HG02884 (cell line): Measurements from ENCODE around the gene IFNK.

ENCODE experiments used
- ATAC-seq: cut with Tn5 transposase; IDR thresholded peaks from one replicate; pipeline ENCODE4 v1.9.1; 2021; ENCODE audit warnings: mild to moderate bottlenecking, moderate library complexity; ENCODE audit not compliant: unreplicated experiment

IFNK gene

DNA sequence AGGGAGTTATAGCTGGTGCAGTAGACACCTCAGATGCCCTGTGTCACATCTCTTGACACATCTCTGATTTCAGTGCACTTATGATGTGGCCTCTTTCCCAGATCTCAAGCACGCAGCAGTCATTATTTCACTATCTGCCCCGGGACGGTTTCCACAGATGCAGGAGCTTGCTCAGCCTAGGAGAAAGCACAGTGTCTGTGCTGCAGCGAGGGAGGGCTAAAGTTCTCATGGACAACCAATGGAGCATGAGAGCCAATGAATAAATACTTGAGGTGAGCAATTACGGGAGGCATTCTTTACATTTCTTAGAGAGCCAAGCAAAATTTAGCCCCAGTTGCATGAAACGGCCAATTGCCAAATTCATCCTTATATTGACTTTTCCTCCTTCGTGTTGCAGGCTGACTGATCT lies 12.9 kb downstream of the IFNK start:
- no peak for ATAC-seq

DNA sequence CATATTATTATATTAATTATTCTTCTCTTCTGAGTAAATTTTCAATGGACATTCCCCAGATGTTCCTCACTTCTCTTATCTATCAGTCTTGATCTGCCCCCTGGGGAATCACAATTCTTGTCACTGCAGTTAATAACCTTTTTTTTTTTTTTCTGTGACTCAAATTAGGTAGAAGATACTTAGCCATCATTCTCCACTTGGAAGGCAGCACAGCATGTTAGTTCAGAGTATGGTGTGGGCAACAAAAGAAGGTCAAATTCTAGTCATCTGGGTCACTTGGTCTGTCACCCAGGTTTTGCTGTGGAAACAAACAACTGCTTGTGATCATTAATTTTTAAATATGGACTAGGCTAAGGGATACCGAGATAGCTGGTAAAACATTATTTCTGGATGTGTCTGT lies 13.7 kb downstream of the IFNK start:
- no peak for ATAC-seq

DNA sequence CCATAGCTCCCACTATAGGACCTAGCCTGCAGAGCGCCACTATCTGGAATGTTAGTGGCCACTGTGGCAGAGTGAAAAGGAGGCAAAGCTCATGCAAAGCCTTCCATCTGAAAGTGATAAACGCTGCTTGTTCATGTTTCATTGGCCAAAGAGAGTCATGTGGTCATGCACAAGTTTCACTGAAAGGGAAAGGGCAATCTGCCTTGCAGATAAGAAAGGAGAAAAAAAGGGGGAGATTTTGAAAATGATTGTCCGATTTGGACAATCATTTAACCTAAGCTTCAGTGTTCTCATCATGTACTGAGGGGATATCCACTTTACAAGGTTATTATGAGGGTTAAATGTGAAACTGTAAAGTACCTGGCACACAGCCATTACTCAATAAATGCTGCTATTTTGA lies 14.6 kb downstream of the IFNK start:
- no peak for ATAC-seq

DNA sequence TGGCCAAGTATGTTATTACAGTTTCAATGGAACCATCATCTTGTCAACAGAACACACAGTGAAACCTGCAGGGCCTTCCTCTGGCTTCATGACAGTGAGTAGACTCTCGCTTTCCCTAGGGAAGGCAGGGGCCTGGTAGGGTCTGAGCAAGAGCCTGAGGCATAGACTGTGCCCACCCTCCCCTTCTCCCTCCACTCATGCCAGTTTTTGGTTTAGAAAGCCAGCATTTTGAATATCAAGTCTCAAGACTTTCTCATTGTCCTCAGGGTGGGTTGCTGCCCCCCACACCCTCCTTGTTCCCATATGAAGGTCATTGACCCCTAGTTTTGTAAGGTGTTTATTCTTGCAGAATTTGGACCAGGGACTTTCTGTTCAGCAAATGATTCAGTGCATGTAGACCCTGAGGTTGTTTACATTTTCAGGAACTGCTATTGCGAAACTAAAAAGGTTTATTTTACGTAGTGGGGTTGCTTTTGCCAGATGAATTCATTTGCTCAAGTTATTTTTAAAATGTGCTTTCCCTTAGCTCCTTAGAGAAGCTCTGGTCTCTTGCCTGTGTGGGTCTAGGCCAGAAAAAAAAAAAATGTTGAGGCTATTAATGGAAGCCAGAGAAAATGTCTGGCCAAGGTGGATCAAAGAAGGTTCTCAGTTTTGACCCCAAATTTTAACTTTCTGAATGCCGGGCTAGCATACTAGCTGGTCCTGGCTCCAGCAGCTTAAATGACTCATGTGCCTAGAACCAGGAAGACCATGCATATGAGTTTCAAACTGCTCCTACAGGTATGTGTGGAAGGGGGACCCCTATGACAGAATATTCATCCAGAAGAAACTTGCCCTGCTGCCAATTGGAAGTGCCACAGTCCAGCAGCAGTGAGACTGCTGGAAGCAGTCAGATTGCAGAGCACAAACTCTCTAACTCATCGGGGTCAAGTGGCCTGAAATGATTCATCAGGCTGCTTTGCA lies 15.7 kb downstream of the IFNK start:
- peak; percentile 42 for ATAC-seq

DNA sequence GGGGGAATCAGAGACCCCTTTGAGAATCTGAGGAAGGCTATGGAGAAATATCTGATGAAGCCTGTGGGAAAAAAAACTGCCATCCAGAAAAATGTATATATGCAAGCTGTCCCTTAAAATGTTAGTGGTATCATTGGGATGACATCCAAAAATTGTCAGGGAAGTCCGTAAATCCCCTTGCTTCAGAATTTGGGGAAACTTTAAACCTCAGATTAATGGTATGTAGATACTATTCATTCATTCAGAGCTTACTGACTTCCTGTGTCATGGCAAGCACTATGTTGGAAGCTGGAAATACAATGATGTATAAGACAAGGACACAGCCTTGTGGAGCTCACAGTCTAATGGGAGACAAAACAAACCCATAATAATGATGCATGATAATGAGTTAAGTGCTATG lies 16.4 kb downstream of the IFNK start:
- ATAC-seq: no peak

DNA sequence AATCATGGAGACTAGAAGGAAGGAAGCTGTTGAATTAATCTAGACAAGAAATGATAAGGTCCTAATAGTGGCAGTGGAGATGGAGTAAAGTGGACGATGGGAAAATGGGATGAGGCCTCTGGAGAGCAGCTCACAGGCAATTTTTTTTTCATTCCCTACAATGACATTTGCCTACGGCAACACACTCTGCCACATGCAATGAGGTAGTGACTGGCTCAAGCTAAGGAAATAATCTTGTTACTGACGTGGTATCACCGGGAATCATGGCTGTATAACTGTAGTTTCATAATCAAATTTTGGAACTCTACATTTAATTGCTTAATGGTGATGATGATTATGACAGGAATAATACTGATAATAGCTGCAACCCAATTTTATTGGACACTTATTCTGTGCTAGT lies 17.6 kb downstream of the IFNK start:
- no peak for ATAC-seq

DNA sequence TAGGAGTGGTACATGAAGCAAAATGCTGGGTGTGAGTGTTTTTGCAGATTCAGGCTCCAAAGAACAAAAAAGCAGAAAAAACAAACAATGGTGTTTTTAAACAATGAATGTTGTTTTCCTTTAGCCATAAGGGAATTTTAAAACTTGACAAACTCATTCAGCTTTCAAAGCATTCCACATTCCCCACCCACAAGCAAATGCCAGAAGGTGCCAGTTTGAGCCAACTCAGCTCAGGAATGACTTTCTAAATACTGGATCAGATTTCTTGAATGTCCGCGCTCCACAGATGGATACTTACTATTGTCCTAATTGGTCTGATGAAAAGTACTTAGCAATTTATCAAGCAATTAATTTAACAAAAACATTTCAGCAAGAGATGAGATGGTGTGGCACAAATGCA lies 18.4 kb downstream of the IFNK start:
- ATAC-seq: no peak

DNA sequence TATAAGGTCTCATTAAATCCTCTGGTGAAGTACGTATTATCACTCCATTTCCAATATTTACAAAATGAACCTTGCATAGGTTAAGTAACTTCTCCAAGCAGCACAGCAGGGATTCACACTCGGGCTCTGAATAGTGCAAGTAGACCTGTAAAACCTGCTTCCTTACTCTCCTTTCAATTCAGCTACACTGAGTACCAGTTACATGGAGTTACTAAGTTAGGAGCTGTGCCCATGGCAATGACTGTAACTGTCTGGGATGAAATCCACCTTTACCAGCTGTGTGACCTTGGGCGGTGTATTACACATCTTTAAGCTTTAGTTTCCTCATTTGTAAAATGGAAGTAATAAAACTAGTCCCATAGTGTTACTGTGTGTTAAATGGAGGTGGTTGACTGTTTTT lies 21.4 kb downstream of the IFNK start:
- ATAC-seq: no peak

DNA sequence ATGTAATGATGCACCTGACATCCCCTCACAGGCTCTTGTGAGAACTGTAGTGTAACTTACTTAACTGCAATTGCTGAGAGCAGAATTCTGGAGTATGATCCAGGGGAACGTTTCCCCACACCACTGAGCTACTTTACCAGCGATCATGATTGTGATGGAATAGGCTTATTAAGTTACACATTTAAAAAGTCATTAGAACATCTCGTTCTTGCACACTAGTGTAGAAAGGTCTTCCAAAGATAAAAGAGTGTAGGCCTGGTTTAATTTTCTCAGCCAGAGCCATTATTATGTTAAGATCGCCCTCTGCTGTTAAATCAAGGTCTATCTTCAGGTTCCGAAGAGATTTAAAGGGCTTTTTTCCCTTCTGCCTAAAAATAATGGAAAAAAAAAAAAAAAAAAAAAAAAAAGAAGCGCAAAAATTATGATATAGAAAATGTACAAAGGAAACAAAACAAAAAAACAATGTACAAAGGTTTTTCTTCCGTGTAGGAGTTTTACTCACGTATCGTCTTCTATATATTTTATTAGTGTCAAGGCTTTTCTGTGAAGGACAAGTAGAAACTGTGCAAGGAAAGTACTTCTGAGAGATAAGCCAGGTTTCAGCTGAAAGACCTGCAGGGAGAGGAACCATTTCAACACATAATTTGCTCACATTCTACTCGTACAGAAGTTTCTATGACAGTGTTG lies 24.1 kb downstream of the IFNK start:
- ATAC-seq: peak; percentile 60

DNA sequence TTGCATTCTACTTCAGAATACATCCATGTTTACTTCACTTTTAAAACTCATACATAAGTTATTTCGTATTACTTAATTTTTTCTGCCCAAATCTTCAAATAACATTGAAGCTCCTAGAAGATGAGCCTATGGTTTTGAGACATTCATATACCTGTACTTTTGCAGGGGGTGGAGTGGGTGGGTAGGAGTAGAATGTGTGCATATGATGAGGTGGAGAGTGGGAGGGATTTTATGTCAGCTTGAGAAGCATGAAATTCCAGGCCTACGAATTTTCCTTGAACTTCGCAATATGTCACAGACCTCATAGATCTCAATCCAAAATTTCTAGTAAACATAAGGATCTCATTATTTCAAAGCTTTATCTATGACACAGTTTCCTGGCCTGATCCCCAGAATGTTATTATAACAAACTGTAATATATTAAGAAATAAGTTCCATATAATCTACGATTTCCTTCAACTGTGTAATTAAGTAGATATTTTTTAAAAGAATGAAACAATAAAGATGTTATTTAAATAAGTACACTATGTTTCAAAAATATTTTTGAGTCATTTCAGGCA lies 25.2 kb downstream of the IFNK start:
- no peak for ATAC-seq

DNA sequence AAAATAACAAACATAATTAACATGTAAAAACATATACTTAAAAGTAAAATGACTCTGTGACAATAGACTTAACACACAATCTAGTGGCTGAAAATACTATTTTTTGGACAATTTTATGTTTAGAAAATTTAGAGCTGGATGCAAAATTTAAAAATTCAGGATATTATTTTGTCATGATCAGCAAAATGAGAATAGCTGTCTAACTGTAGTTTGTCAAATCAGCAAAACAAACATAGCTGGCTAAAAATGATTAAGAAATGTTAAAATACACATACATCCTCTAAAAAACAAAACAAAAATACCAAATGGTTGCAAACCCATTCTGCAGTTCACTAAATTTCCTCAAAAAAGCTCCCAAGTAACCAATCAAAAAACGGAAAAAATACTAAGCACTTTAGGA lies 30.6 kb downstream of the IFNK start:
- ATAC-seq: no peak

DNA sequence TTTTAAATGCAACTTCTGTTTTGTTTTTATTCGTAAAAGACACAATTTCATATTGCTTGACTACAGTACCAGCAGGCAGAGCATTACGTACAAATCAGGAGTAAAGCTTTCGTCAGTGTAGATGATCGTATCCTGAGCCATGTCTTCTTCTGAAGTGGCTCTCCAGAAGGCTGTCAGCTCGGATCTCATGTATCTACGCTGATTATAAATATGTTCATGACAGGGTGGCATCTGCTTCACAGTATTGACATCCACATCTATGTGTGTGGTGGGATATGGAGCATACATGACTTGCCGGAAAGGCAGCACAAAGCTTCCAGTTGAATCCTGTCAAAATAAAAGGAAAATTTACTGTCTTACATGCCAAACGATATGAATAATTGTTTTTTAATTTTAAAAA lies 32.4 kb downstream of the IFNK start:
- ATAC-seq: no peak

DNA sequence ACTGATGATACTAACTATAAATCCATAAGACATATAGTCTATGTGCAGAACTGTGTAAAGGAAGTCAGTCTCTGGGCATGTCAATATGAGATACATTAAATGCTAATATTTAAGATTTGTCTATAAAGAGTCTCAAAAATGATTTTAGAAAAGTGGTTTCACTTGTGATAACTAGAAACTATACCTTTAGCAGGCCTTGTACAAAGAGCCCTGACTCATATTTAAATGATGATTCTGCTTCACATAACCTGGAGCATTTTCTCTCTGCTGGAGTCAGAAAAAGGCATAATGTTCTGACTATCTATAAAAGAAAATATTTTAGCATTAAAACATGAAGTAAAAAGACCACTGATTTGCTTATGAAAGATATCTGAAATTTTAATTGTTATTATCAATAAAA lies 34.2 kb downstream of the IFNK start:
- no peak for ATAC-seq

DNA sequence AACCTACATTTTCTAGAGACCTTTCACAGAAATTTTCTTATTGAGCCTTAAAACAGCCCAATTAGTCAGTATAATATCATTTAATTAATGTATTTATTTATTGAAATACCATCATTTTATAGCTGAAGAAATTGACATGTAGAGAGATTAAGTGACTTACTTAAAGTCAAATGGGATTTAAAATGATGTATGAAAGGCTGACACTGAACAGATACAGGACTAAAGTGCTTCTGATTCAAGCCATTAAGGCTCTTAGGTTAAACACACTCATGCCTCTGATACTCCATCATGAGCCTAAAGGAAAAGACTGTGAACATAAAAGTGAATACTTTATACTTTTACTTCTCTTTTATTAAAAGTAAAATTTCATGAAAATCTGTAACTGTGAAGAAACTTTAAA lies 36.4 kb downstream of the IFNK start:
- no peak for ATAC-seq

DNA sequence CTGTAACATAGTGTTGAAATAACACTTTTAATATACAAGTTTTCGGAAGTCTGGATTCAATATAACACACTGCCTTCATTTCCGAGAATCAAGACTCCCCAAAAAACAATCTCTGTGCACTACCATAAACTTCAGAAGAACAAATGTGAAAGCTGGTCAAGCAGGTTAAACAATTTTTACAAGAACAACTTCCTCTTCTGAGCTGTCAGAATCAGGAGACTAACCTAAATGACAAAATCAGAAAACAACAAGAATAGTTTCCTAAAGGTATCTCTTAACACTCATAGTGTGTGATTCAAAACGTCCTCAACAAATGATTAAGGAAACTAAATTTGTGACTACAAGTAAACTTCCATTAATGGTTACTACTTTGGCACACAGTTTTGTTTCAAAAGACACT lies 37.6 kb downstream of the IFNK start:
- ATAC-seq: peak; percentile 62

DNA sequence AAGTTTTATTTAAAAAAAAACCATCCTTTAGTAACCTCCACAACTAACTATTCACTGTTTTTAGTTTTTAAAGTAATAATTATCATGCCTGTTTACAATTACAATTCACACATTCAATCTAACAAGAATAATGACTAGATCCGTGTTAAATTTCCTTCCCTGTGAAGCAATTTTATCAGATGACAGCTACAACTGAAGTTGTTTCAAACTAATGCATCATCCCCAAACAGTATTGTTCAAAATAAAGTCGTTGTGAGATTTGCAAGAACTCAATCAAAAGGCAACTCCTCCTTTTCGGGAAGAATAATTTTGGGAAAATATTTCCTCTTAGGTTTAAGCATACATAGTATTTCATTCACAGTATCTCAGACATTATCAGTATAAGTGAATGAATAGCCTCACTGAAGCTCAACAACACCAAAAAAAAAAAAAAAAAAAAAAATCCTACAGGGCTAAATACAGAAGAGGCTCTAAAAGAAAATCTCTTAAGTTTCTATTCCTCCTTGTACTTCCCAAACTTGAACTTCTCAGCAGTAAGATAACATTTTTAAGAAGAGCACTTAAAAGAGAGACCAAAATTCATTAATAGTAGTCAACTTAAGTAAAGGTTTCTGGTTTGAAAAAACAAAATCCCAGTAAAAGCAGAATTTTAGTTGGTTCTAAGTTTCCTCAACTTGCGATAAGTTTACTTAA lies 39.8 kb downstream of the IFNK start:
- no peak for ATAC-seq

DNA sequence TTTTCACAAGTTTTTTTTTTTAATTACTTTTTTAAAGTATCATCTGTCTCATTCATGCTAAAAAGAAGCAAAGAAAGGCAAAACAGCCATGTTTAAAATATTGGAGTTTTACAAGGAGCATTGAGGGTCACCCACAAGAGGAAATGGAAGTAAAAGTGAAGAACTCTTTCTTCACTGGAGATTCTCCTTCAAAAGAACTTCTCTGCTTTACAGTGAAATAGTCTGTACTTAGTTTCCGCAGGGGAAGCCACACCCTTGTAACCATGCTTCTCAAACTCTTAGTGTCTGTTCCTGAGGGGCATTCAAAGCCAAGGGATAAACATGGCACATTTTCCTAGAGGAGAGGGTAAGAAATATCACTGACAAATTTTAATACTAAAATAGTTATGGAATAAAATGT lies 40.6 kb downstream of the IFNK start:
- peak; percentile 38 for ATAC-seq

DNA sequence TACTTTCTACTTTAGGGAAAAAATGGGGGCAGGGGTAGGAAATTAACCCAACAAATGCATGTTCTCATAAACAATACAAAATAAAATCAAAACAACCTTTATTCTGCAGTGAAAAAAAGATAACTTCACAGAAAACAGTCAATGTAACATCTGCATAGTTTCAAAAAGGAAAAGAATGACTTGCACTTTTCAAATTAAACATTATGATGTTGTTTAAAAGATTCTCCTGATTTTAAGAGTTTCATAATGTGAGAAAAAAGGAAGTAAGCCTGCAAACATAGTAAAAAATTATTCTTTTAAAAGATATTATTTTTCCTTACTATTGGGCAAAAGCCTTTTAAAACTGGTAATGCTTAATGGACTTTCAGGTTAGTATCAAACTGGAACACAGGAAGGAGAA lies 41.6 kb downstream of the IFNK start:
- ATAC-seq: no peak

DNA sequence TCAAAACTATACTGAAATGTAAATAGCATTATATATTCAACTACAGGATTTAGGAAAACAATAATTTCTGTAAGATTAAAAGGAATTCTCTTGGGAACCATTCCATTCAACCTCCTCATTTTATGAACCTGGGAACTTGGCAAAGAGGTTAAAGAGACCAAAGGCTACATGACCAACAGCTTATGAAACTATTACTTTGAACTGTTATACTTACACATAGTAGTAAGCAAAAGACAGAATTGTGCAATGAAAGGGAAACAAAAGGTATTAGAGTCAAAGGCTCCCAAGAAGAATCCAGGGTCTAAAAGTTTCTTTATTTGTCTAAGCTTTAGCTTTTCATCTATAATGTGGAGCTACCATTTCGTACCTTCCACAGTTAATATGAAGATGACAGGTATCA lies 42.0 kb downstream of the IFNK start:
- no peak for ATAC-seq

DNA sequence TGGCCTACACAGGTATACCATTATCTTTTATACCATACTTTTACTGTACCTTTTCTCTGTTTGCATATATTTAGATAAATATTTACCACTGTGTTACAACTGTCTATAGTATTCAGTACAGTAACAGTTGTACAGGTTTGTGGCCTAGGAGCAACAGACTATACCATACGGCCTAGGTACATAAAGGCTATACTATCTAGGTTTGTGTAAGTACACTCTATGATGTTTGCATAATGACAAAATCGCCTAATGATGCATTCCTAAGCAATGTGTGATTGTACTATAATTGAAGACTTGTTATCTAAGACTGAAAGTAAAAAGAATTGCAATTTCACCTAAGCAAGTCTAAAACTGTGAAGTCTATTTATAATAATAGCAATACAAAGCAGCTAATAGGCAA lies 45.3 kb downstream of the IFNK start:
- no peak for ATAC-seq

DNA sequence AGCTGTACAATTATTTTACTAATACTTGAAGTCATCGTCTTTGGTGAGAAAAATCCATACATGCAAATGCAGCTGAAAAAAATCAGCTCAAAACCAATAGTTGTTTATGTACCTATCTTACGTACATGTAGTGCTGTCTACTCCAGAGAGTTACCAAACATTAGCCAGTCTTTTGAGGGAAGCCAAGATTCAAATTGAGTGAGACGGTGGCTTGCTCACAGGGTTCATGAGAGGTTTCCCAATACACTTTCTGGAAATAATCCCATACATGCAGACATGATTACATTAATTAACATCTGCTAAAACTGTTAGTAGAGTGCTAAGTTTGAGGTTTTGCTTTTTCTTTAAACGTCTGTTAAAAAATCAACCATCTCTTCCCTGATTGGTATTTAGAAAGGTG lies 46.9 kb downstream of the IFNK start:
- ATAC-seq: no peak
